IMR-90 (cell line): ENCODE data around the gene ASH1L.

Source experiments
- CTCF ChIP-seq: conservative IDR thresholded peaks from 2 replicates; pipeline ENCODE4 v1.5.1; 2012; ENCODE audit warnings: mild to moderate bottlenecking, low read depth, low read length, improper control_type of control experiment
- ELK1 ChIP-seq: fragments of 150-350 bp; IDR thresholded peaks from 2 replicates; pipeline ENCODE4 v1.6.1; 2016; ENCODE audit warnings: low read depth, mild to moderate bottlenecking, low read length, moderate library complexity, borderline replicate concordance
- MAFK ChIP-seq: IDR thresholded peaks from 2 replicates; pipeline ENCODE4 v1.6.1; 2012; ENCODE audit warnings: low read depth, low read length, improper control_type of control experiment
- MXI1 ChIP-seq: IDR thresholded peaks from 2 replicates; pipeline ENCODE4 v1.6.1; 2012; ENCODE audit warnings: low read depth, mild to moderate bottlenecking, low read length, moderate library complexity, borderline replicate concordance
- NFE2L2 ChIP-seq: fragments of 150-350 bp; IDR thresholded peaks from 2 replicates; pipeline ENCODE4 v1.6.1; 2016; ENCODE audit warnings: low read depth, mild to moderate bottlenecking, low read length
- RFX5 ChIP-seq: IDR thresholded peaks from 2 replicates; pipeline ENCODE4 v1.8.0; 2012; ENCODE audit warnings: low read depth, mild to moderate bottlenecking, low read length, moderate library complexity
- USF2 ChIP-seq: fragments of 150-350 bp; IDR thresholded peaks from 2 replicates; pipeline ENCODE4 v1.6.1; 2017; ENCODE audit warnings: mild to moderate bottlenecking, antibody characterized with exemption, low read length, low read depth

GRCh38 chr1:155499953-155500639, 62.5 kb downstream of the ASH1L start:
- no peak for TF ChIP-seq CTCF
- TF ChIP-seq USF2: no peak
- TF ChIP-seq MXI1: no peak
- TF ChIP-seq NFE2L2: no peak
- no peak for TF ChIP-seq ELK1
- TF ChIP-seq RFX5: no peak
- no peak for TF ChIP-seq MAFK
